Activated CD8-positive, alpha-beta memory T cell treated with anti-CD3 and anti-CD28 coated beads for 48 hours (primary cell): Measurements from ENCODE around the gene GATA5.

Source experiments
- DNase-seq, 3 experiments: peaks; one replicate each; pipeline ENCODE4 v3.0.0-alpha.2; 2020; ENCODE audit warnings: low read depth in 2 of 3, low spot score in 2 of 3

Gene GATA5

GRCh38 chr20:62457098-62457497 lies 18.7 kb downstream of the GATA5 start:
- no peak for DNase-seq

GRCh38 chr20:62455929-62456328 lies 19.9 kb downstream of the GATA5 start:
- DNase-seq, result no peak

GRCh38 chr20:62454904-62455636 lies 20.7 kb downstream of the GATA5 start:
- no peak for DNase-seq

- no peak for DNase-seq
These were observed 22.5 kb downstream of the GATA5 start for GRCh38 chr20:62453186-62453808.

GRCh38 chr20:62452475-62453095 lies 23.2 kb downstream of the GATA5 start:
- no peak for DNase-seq

- DNase-seq, result no peak
These were observed 23.8 kb downstream of the GATA5 start for GRCh38 chr20:62451970-62452369.

GRCh38 chr20:62451156-62451767 lies 24.5 kb downstream of the GATA5 start:
- DNase-seq, result no peak

- no peak for DNase-seq
These were observed 25.7 kb downstream of the GATA5 start for GRCh38 chr20:62449951-62450691.

GRCh38 chr20:62448788-62449187 lies 27.0 kb downstream of the GATA5 start:
- DNase-seq, result no peak

- DNase-seq, result no peak
These were observed 27.8 kb downstream of the GATA5 start for GRCh38 chr20:62448038-62448437.

GRCh38 chr20:62446888-62447869 lies 28.6 kb downstream of the GATA5 start:
- DNase-seq, result no peak

GRCh38 chr20:62446481-62446880 lies 29.3 kb downstream of the GATA5 start:
- DNase-seq, result no peak

- no peak for DNase-seq
These were observed 30.0 kb downstream of the GATA5 start for GRCh38 chr20:62445553-62446340.

GRCh38 chr20:62444286-62444685 lies 31.5 kb downstream of the GATA5 start:
- no peak for DNase-seq

GRCh38 chr20:62441987-62442539 lies 33.7 kb downstream of the GATA5 start:
- no peak for DNase-seq

GRCh38 chr20:62439218-62439617 lies 36.6 kb downstream of the GATA5 start:
- DNase-seq, result no peak

GRCh38 chr20:62437927-62438326 lies 37.9 kb downstream of the GATA5 start:
- no peak for DNase-seq

GRCh38 chr20:62437496-62437895 lies 38.3 kb downstream of the GATA5 start:
- no peak for DNase-seq

- DNase-seq, result no peak
These were observed 39.1 kb downstream of the GATA5 start for GRCh38 chr20:62436692-62437091.
